ENCODE data around the gene ITPKC.

GRCh38 chr19:40713939-40714338, 3.0 kb upstream of the ITPKC start:
- no peak for TF ChIP-seq SMC3 (IDR thresholded peaks at IDR 0.05; ENCODE audit: low read depth, low read length)
- TF ChIP-seq RFX5 (IDR thresholded peaks at IDR 0.05; ENCODE audit: low read length), result no peak
- no peak for TF ChIP-seq CTCF (IDR thresholded peaks at IDR 0.05)
- TF ChIP-seq, protein P1, sequence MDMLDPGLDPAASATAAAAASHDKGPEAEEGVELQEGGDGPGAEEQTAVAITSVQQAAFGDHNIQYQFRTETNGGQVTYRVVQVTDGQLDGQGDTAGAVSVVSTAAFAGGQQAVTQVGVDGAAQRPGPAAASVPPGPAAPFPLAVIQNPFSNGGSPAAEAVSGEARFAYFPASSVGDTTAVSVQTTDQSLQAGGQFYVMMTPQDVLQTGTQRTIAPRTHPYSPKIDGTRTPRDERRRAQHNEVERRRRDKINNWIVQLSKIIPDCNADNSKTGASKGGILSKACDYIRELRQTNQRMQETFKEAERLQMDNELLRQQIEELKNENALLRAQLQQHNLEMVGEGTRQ (IDR thresholded peaks at IDR 0.05; ENCODE audit: borderline replicate concordance, low read depth, low read length), result no peak
- TF ChIP-seq POLR2AphosphoS5 (IDR thresholded peaks at IDR 0.05; ENCODE audit: low read depth, low read length), result no peak
- no peak for TF ChIP-seq MXI1 (IDR thresholded peaks at IDR 0.05; ENCODE audit: low read depth, low read length)

Data from SK-N-SH (cell line).